Measurements from ENCODE around the gene RDX. TPM values are rescaled to one million over a fixed set of nuclear protein-coding genes. Genes with fewer than 3 reads are reported as not detected.

The RDX gene
- total RNA-seq, 1 donor from 2014 or later = 132 TPM

- no peaks in the 10 kb centered on the region for H3K27me3 Mint-ChIP-seq (ENCODE audit: low read depth, unreplicated experiment)
- H3K9me3 ChIP-seq (ENCODE audit: insufficient read depth, low read depth, low read length) = no peaks in the 10 kb centered on the region
- H3K27ac ChIP-seq (ENCODE audit: low read depth, low read length) = no peak overlapping the region
- FAIRE-seq = no peak
- no peak overlapping the region for H2AFZ ChIP-seq (ENCODE audit: low read depth, low read length)
- H3K9ac ChIP-seq (ENCODE audit: low read length) = no peak overlapping the region
- H3K36me3 Mint-ChIP-seq (ENCODE audit: low read depth, unreplicated experiment) = no peaks in the 10 kb centered on the region
- H3K4me2 ChIP-seq (ENCODE audit: low read length) = no peak overlapping the region
- H3K4me3 Mint-ChIP-seq (ENCODE audit: unreplicated experiment) = no peak overlapping the region
- DNase-seq (ENCODE audit: low read depth) = no peak
- no peaks in the 10 kb centered on the region for H3K4me1 ChIP-seq (ENCODE audit: insufficient read depth, low read length)
- H4K20me1 ChIP-seq (ENCODE audit: insufficient read depth, low read length) = no peaks in the 10 kb centered on the region
- no peaks in the 10 kb centered on the region for H3K9me3 Mint-ChIP-seq (ENCODE audit: unreplicated experiment)
- H3K79me2 ChIP-seq (ENCODE audit: insufficient read depth, low read length) = no peaks in the 10 kb centered on the region
- H3K27me3 ChIP-seq (ENCODE audit: insufficient read depth, low read length) = no peaks in the 10 kb centered on the region
- H3K4me3 ChIP-seq (ENCODE audit: insufficient read depth, low read depth, low read length) = no peak overlapping the region
- no peak overlapping the region for H3K27ac Mint-ChIP-seq (ENCODE audit: unreplicated experiment)
- H3K4me1 Mint-ChIP-seq (ENCODE audit: low read depth, unreplicated experiment) = peaks cover 11% of the 10 kb centered on the region
- TF ChIP-seq EZH2 (IDR thresholded peaks at IDR 0.05; ENCODE audit: insufficient read depth, low read length) = no peak
- no peak for TF ChIP-seq CTCF (IDR thresholded peaks at IDR 0.05; ENCODE audit: insufficient read depth, low read depth, low read length)
- no peaks in the 10 kb centered on the region for H3K36me3 ChIP-seq (ENCODE audit: insufficient read depth, low read length)
Observed at GRCh38 chr11:110323786-110324185, 27.4 kb upstream of the RDX start.

GRCh38 chr11:110319501-110319900, 23.1 kb upstream of the RDX start:
- H3K36me3 Mint-ChIP-seq (ENCODE audit: low read depth, unreplicated experiment) = no peaks in the 10 kb centered on the region
- Histone ChIP-seq H4K20me1 (ENCODE audit: insufficient read depth, low read length) (no peaks in the 10 kb centered on the region), H3K9me3 (ENCODE audit: insufficient read depth, low read depth, low read length) (no peaks in the 10 kb centered on the region), H3K79me2 (ENCODE audit: insufficient read depth, low read length) (no peaks in the 10 kb centered on the region), H3K4me3 (ENCODE audit: insufficient read depth, low read depth, low read length) (no peak overlapping the region), H3K4me1 (ENCODE audit: insufficient read depth, low read length) (peaks cover 7% of the 10 kb centered on the region), H3K9ac (ENCODE audit: low read length) (no peak overlapping the region), H3K4me2 (ENCODE audit: low read length) (no peak overlapping the region), H3K27ac (ENCODE audit: low read depth, low read length) (no peak overlapping the region), H3K27me3 (ENCODE audit: insufficient read depth, low read length) (no peaks in the 10 kb centered on the region), H3K36me3 (ENCODE audit: insufficient read depth, low read length) (no peaks in the 10 kb centered on the region), H2AFZ (ENCODE audit: low read depth, low read length) (no peak overlapping the region)
- no peak for FAIRE-seq
- peaks cover 6% of the 10 kb centered on the region for H3K4me1 Mint-ChIP-seq (ENCODE audit: low read depth, unreplicated experiment)
- TF ChIP-seq EZH2 (IDR thresholded peaks at IDR 0.05; ENCODE audit: insufficient read depth, low read length) = no peak
- no peak for TF ChIP-seq CTCF (IDR thresholded peaks at IDR 0.05; ENCODE audit: insufficient read depth, low read depth, low read length)
- H3K4me3 Mint-ChIP-seq (ENCODE audit: unreplicated experiment) = no peak overlapping the region
- no peaks in the 10 kb centered on the region for H3K9me3 Mint-ChIP-seq (ENCODE audit: unreplicated experiment)
- DNase-seq (ENCODE audit: low read depth) = no peak
- H3K27ac Mint-ChIP-seq (ENCODE audit: unreplicated experiment) = no peak overlapping the region
- no peaks in the 10 kb centered on the region for H3K27me3 Mint-ChIP-seq (ENCODE audit: low read depth, unreplicated experiment)

- H3K4me1 Mint-ChIP-seq (ENCODE audit: low read depth, unreplicated experiment) = peaks cover 6% of the 10 kb centered on the region
- no peak for FAIRE-seq
- H3K27me3 Mint-ChIP-seq (ENCODE audit: low read depth, unreplicated experiment) = no peaks in the 10 kb centered on the region
- Histone ChIP-seq H3K36me3 (ENCODE audit: insufficient read depth, low read length) (no peaks in the 10 kb centered on the region), H2AFZ (ENCODE audit: low read depth, low read length) (no peak overlapping the region), H3K4me1 (ENCODE audit: insufficient read depth, low read length) (peaks cover 7% of the 10 kb centered on the region), H3K9ac (ENCODE audit: low read length) (no peak overlapping the region), H3K79me2 (ENCODE audit: insufficient read depth, low read length) (no peaks in the 10 kb centered on the region), H3K27ac (ENCODE audit: low read depth, low read length) (no peak overlapping the region), H3K4me3 (ENCODE audit: insufficient read depth, low read depth, low read length) (no peak overlapping the region), H3K27me3 (ENCODE audit: insufficient read depth, low read length) (no peaks in the 10 kb centered on the region), H3K4me2 (ENCODE audit: low read length) (no peak overlapping the region), H3K9me3 (ENCODE audit: insufficient read depth, low read depth, low read length) (no peaks in the 10 kb centered on the region), H4K20me1 (ENCODE audit: insufficient read depth, low read length) (no peaks in the 10 kb centered on the region)
- H3K4me3 Mint-ChIP-seq (ENCODE audit: unreplicated experiment) = no peak overlapping the region
- DNase-seq (ENCODE audit: low read depth) = no peak
- H3K27ac Mint-ChIP-seq (ENCODE audit: unreplicated experiment) = no peak overlapping the region
- no peak for TF ChIP-seq CTCF (IDR thresholded peaks at IDR 0.05; ENCODE audit: insufficient read depth, low read depth, low read length)
- no peak for TF ChIP-seq EZH2 (IDR thresholded peaks at IDR 0.05; ENCODE audit: insufficient read depth, low read length)
- H3K36me3 Mint-ChIP-seq (ENCODE audit: low read depth, unreplicated experiment) = no peaks in the 10 kb centered on the region
- no peaks in the 10 kb centered on the region for H3K9me3 Mint-ChIP-seq (ENCODE audit: unreplicated experiment)
Observed at GRCh38 chr11:110318638-110319404, 22.4 kb upstream of the RDX start.

Data from astrocyte (in vitro differentiated cells and primary cell).